Measurements from ENCODE around the gene LHFPL2. TPM values are rescaled to one million over a fixed set of nuclear protein-coding genes. Genes with fewer than 3 reads are reported as not detected.
"Not testable (repeated sequence)": the region's sequence is repeated elsewhere in the genome, so short reads cannot be mapped to it uniquely, and the experiment has no call there.

Gene LHFPL2
- 10 to 100 TPM; 14.4 to 18.9 (median 16.7) TPM for total RNA-seq (2021; fragmentation: NEBNext Ultra II Directional; extraction: Animal tissue kit (Norgen Biotek cat#: 25700))
- long read RNA-seq, partial matches to known transcripts = 1 of 7 reads
- long read RNA-seq, other reads (novel, unspliced or antisense) = 6 of 7 reads

GRCh38 chr5:78648359-78649210, at the start of gene LHFPL2:
LHFPL2 (minus strand) TSS chr5:78648772; CDS start chr5:78510213, 138,559 bp downstream.
- Mint-ChIP-seq H3K9me3 (no peaks in the 10 kb centered on the region), H3K27ac (peak within 1 kb of the TSS; percentile 87), H3K4me1 (ENCODE audit: low read depth) (peaks cover 48% of the 10 kb centered on the region), H3K4me3 (peak within 1 kb of the TSS; percentile 95), H3K27me3 (ENCODE audit: insufficient read depth) (peaks cover 3% of the 10 kb centered on the region; the same call in 1 of the 2 replicates), H3K36me3 (ENCODE audit: low read depth) (peaks cover 12% of the 10 kb centered on the region)
- TF ChIP-seq CTCF (IDR thresholded peaks at IDR 0.05) = peak; percentile 8; the same call in 1 of the 2 replicates
- peak; percentile 30 for DNase-seq

- TF ChIP-seq CTCF (IDR thresholded peaks at IDR 0.05) = no peak
- peaks cover 12% of the 10 kb centered on the region for H3K36me3 Mint-ChIP-seq (ENCODE audit: low read depth)
- no peak for DNase-seq
- no peaks in the 10 kb centered on the region for H3K27me3 Mint-ChIP-seq (ENCODE audit: insufficient read depth)
- H3K4me1 Mint-ChIP-seq (ENCODE audit: low read depth) = peaks cover 42% of the 10 kb centered on the region
- H3K27ac Mint-ChIP-seq = no peak overlapping the region; the same call in 1 of the 2 replicates
- peaks cover 16% of the 10 kb centered on the region for H3K9me3 Mint-ChIP-seq
- no peak overlapping the region for H3K4me3 Mint-ChIP-seq
Measured at GRCh38 chr5:78696637-78697036, 48.1 kb upstream of the LHFPL2 start.

GRCh38 chr5:78696052-78696451, 47.5 kb upstream of the LHFPL2 start:
- H3K27ac Mint-ChIP-seq; H3K27me3 Mint-ChIP-seq (ENCODE audit: insufficient read depth); H3K4me3 Mint-ChIP-seq; DNase-seq: not testable (repeated sequence)
- Mint-ChIP-seq H3K9me3 (peaks cover 16% of the 10 kb centered on the region), H3K4me1 (ENCODE audit: low read depth) (peaks cover 42% of the 10 kb centered on the region), H3K36me3 (ENCODE audit: low read depth) (peaks cover 12% of the 10 kb centered on the region)

GRCh38 chr5:78693339-78693738, 44.8 kb upstream of the LHFPL2 start:
- Mint-ChIP-seq H3K4me3 (no peak overlapping the region), H3K4me1 (ENCODE audit: low read depth) (peaks cover 17% of the 10 kb centered on the region), H3K27ac (no peak overlapping the region), H3K9me3 (peaks cover 16% of the 10 kb centered on the region), H3K27me3 (ENCODE audit: insufficient read depth) (peaks cover 5% of the 10 kb centered on the region; the same call in 1 of the 2 replicates), H3K36me3 (ENCODE audit: low read depth) (peaks cover 12% of the 10 kb centered on the region)
- no peak for DNase-seq
- no peak for TF ChIP-seq CTCF (IDR thresholded peaks at IDR 0.05)

GRCh38 chr5:78691084-78691960, 42.8 kb upstream of the LHFPL2 start:
- Mint-ChIP-seq H3K27me3 (ENCODE audit: insufficient read depth) (peaks cover 9% of the 10 kb centered on the region; the same call in 1 of the 2 replicates), H3K4me3 (no peak overlapping the region), H3K27ac (no peak overlapping the region), H3K4me1 (ENCODE audit: low read depth) (peaks cover 4% of the 10 kb centered on the region), H3K9me3 (peaks cover 24% of the 10 kb centered on the region), H3K36me3 (ENCODE audit: low read depth) (peaks cover 13% of the 10 kb centered on the region)
- TF ChIP-seq CTCF (IDR thresholded peaks at IDR 0.05) = no peak
- no peak for DNase-seq

Measured in HFFc6 (cell line).